Vagina (tissue), 2 donors: ENCODE measurements around the gene ZBTB7C.

Experiments used
- CTCF ChIP-seq, 3 experiments: fragments of 450-650 bp in 2 of 3; fragments of 200-600 bp in 1 of 3; sonication (generic) in 1 of 3; IDR thresholded peaks; one replicate each; pipeline ENCODE4 v1.5.1; 2017 to 2019; ENCODE audit warnings: antibody characterized with exemption in 3 of 3, mild to moderate bottlenecking in 2 of 3, moderate library complexity in 2 of 3
- POLR2A ChIP-seq, 2 donors: fragments of 450-650 bp; IDR thresholded peaks; one replicate each; pipeline ENCODE4 v1.6.1; 2017; ENCODE audit warnings: antibody characterized with exemption in 2 of 2, mild to moderate bottlenecking in 2 of 2, moderate library complexity in 2 of 2

- TF ChIP-seq CTCF (IDR thresholded peaks at IDR 0.05) (no peak), POLR2A (IDR thresholded peaks at IDR 0.05) (no peak)
These were observed 349.6 kb downstream of the ZBTB7C start for GRCh38 chr18:48059455-48060010.
